GM21737 (cell line): ENCODE measurements around the gene MYMK.

ENCODE experiments used
- ATAC-seq: cut with Tn5 transposase; IDR thresholded peaks from one replicate; pipeline ENCODE4 v1.9.1; 2021; ENCODE audit warnings: mild to moderate bottlenecking, moderate library complexity; ENCODE audit not compliant: unreplicated experiment

Gene MYMK

GRCh38 chr9:133558191-133559126, 33.7 kb upstream of the MYMK start:
- no peak for ATAC-seq

GRCh38 chr9:133557581-133557980, 32.8 kb upstream of the MYMK start:
- ATAC-seq, result no peak

GRCh38 chr9:133556354-133556753, 31.6 kb upstream of the MYMK start:
- ATAC-seq, result no peak

GRCh38 chr9:133554729-133555128, 30.0 kb upstream of the MYMK start:
- ATAC-seq, result no peak

GRCh38 chr9:133553973-133554713, 29.4 kb upstream of the MYMK start:
- ATAC-seq, result no peak

- ATAC-seq, result no peak
These were observed 28.4 kb upstream of the MYMK start for GRCh38 chr9:133553123-133553522.

- no peak for ATAC-seq
These were observed 27.5 kb upstream of the MYMK start for GRCh38 chr9:133552236-133552635.

GRCh38 chr9:133551446-133551845, 26.7 kb upstream of the MYMK start:
- no peak for ATAC-seq

- no peak for ATAC-seq
These were observed 22.4 kb upstream of the MYMK start for GRCh38 chr9:133547116-133547515.

GRCh38 chr9:133546287-133546680, 21.5 kb upstream of the MYMK start:
- no peak for ATAC-seq

- no peak for ATAC-seq
These were observed 20.9 kb upstream of the MYMK start for GRCh38 chr9:133545494-133546286.

- no peak for ATAC-seq
These were observed 19.2 kb upstream of the MYMK start for GRCh38 chr9:133543772-133544467.

- ATAC-seq, result no peak
These were observed 17.2 kb upstream of the MYMK start for GRCh38 chr9:133542002-133542401.

GRCh38 chr9:133540698-133541025, 15.9 kb upstream of the MYMK start:
- no peak for ATAC-seq

GRCh38 chr9:133539991-133540697, 15.4 kb upstream of the MYMK start:
- no peak for ATAC-seq

GRCh38 chr9:133538851-133539833, 14.4 kb upstream of the MYMK start:
- ATAC-seq, result no peak

GRCh38 chr9:133538176-133538575, 13.4 kb upstream of the MYMK start:
- no peak for ATAC-seq

GRCh38 chr9:133537257-133537656, 12.5 kb upstream of the MYMK start:
- ATAC-seq, result no peak

GRCh38 chr9:133536536-133536935, 11.8 kb upstream of the MYMK start:
- no peak for ATAC-seq
